ENCODE results near the gene EVI2A.

EVI2A gene

DNA sequence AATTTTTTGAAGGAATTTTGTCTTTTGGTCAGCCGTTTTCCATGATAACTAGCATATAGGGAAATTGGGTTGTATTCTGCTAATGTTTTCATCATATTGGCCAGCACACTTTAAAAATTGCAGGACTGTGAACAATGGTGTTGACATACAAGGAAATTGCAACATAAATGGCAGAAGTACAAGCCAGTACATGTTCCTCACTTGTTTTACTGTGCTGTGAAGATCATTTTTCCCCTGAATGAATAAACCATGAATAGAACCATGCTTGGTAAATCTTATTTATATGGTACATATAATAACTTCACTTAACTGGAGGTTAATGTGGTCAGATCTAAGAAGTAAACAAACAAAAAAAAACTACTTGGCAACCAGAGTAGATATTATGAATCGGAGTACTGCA is 47.2 kb downstream of the EVI2A start:
- no peak for DNase-seq

- DNase-seq, result no peak
Observed at GRCh38 chr17:31273516-31273915, 47.9 kb downstream of the EVI2A start.

DNA sequence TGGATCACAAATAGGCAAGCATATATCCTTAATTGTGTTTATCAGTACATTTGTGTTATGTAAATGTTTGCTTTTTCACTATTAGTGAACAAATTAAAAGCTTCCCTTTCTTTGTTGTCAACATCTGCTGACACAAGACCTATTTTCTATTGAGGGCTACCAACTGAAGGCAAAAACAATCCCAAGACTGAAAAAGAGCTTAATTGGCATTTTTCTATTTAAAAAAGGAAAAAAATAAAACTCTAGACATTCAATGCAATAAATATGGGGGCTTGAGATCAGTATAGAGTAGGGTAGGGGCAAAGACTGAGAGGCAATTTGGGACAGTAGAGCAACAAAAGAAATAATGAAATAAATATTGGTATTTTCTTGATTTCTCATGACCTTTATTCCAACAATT is 48.6 kb downstream of the EVI2A start:
- DNase-seq, result no peak

- DNase-seq, result no peak
Observed at GRCh38 chr17:31272236-31272635, 49.2 kb downstream of the EVI2A start.

DNA sequence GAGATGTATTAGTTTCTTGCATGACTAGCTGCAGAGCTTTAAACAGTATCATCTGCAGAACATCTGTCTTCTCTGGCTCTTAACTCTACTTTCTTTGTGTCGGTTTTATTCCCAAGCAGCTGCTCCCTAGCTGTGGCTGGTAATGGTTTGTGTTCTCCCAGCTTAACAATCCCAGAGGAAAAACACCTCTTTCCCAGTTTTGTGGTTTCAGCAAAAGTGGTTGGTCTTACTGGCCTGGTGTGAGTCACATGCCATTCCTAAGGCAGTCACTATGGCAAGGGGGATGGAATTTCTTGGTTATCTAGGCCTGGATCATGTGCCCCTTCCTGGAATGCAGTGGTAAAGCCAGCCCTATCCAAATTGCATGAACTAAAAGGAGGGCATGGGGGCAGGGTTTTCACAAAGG is 51.8 kb downstream of the EVI2A start:
- DNase-seq, result no peak

DNA sequence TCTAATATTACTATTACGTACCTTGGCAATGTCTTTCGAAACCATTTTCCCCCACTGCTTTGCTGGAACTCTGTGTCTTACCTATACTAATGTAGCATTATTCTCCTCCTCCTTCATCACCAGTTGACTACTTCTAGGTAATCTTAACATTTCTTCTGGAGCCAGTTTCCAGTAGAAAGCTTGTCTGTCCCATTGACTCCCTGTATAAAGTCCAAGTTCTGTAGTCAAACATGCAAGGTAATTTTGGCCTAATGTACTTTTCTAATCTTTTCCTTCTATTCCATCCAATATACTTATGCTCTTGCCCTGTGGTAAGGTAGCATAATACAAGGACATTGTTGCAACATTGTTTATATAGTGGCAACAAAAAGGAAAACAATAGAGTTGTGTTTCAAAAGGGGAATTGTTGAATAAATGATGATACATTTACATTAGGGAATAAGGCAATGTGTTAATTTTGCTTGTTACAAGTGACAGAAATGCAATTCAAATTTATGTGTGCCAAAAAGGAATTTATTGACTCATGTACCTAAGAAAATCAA is 52.3 kb downstream of the EVI2A start:
- DNase-seq, result no peak

Measured in right kidney (tissue), 1 donor.